Neural progenitor cell (in vitro differentiated cells): ENCODE data around the gene EDN2. TPM values are rescaled to one million over a fixed set of nuclear protein-coding genes. Genes with fewer than 3 reads are reported as not detected.

ENCODE experiments used
- DNase-seq: peaks from one replicate; pipeline ENCODE4 v3.0.0-alpha.2; 2016; ENCODE audit warnings: low spot score
- H2AFZ ChIP-seq: fragments of 200-600 bp; sonication (generic); replicated peaks from 2 replicates; pipeline ENCODE4 v1.6.1; 2016; ENCODE audit warnings: antibody characterized with exemption
- H3F3A ChIP-seq: fragments of 200-600 bp; sonication (generic); 2 replicates; pipeline ENCODE4 v1.6.1; 2016; ENCODE audit warnings: antibody characterized with exemption, low read depth
- H3K27ac ChIP-seq: fragments of 200-600 bp; sonication (generic); 2 replicates; pipeline ENCODE4 v1.5.1; 2016; ENCODE audit warnings: mild to moderate bottlenecking
- H3K27me3 ChIP-seq: fragments of 200-600 bp; sonication (generic); 2 replicates; pipeline ENCODE4 v1.6.1; 2016; ENCODE audit warnings: mild to moderate bottlenecking, moderate library complexity
- H3K36me3 ChIP-seq: fragments of 200-600 bp; sonication (generic); 2 replicates; pipeline ENCODE4 v1.5.1; 2016
- H3K4me1 ChIP-seq: fragments of 200-600 bp; sonication (generic); 2 replicates; pipeline ENCODE4 v1.6.1; 2016; ENCODE audit warnings: mixed run types
- H3K4me2 ChIP-seq: fragments of 200-600 bp; sonication (generic); 2 replicates; pipeline ENCODE4 v1.6.1; 2016
- H3K4me3 ChIP-seq: fragments of 200-600 bp; sonication (generic); 2 replicates; pipeline ENCODE4 v1.5.1; 2016
- H3K79me2 ChIP-seq: fragments of 200-600 bp; sonication (generic); 2 replicates; pipeline ENCODE4 v1.6.1; 2016; ENCODE audit warnings: low read depth
- H3K9ac ChIP-seq: fragments of 200-600 bp; sonication (generic); 2 replicates; pipeline ENCODE4 v1.6.1; 2016
- H3K9me3 ChIP-seq: fragments of 200-600 bp; sonication (generic); 2 replicates; pipeline ENCODE4 v1.5.1; 2016; ENCODE audit warnings: low read depth
- H4K20me1 ChIP-seq: fragments of 200-600 bp; sonication (generic); 2 replicates; pipeline ENCODE4 v1.6.1; 2016; ENCODE audit warnings: low read depth
- H3K27ac Mint-ChIP-seq: 3 replicates; pipeline ENCODE4 v1.8.0; 2021; ENCODE audit warnings: mixed read lengths
- H3K27me3 Mint-ChIP-seq: 2 replicates; pipeline ENCODE4 v1.8.0; 2022; ENCODE audit warnings: low read depth, mild to moderate bottlenecking, inconsistent platforms, moderate library complexity, mixed read lengths; ENCODE audit not compliant: insufficient read depth
- H3K36me3 Mint-ChIP-seq: 3 replicates; pipeline ENCODE4 v1.8.0; 2021; ENCODE audit warnings: mixed read lengths
- H3K4me1 Mint-ChIP-seq: 3 replicates; pipeline ENCODE4 v1.8.0; 2021; ENCODE audit warnings: mixed read lengths
- H3K4me3 Mint-ChIP-seq: 3 replicates; pipeline ENCODE4 v1.8.0; 2021; ENCODE audit warnings: mild to moderate bottlenecking, moderate library complexity, mixed read lengths
- H3K9me3 Mint-ChIP-seq: 3 replicates; pipeline ENCODE4 v1.8.0; 2020; ENCODE audit warnings: mixed read lengths
- EZH2 ChIP-seq: fragments of 200-600 bp; sonication (generic); IDR thresholded peaks from 2 replicates; pipeline ENCODE4 v1.6.1; 2017; ENCODE audit warnings: antibody characterized with exemption, mild to moderate bottlenecking, moderate library complexity
- EZH2phosphoT487 ChIP-seq: fragments of 200-600 bp; sonication (generic); IDR thresholded peaks from 2 replicates; pipeline ENCODE4 v1.6.1; 2017; ENCODE audit warnings: antibody characterized with exemption
- total RNA-seq: library from RNA; depleted of rRNA; stranded (reverse); fragments of >200 nt; gene quantifications from 2 replicates; pipeline ENCODE4 v1.2.3, GENCODE V29; 2015; ENCODE audit warnings: low replicate concordance
- TF ChIP-seq, protein P1 (sequence below): fragments of 200-600 bp; sonication (generic); IDR thresholded peaks from 2 replicates; pipeline ENCODE4 v1.5.1; 2017; ENCODE audit warnings: antibody characterized with exemption, mild to moderate bottlenecking

Gene EDN2
- total RNA-seq, 1 donor from 2014 or later, result not detected

- H3K4me3 Mint-ChIP-seq, result no peak overlapping the region
- peak overlapping the region; percentile 82 for H2AFZ ChIP-seq
- H3K27ac Mint-ChIP-seq, result peak overlapping the region; percentile 38
- no peaks in the 10 kb centered on the region for H3K9me3 ChIP-seq
- H3K27ac ChIP-seq, result no peak overlapping the region
- H3K27me3 Mint-ChIP-seq, result peaks cover 4% of the 10 kb centered on the region
- no peak overlapping the region for H3K4me2 ChIP-seq
- H3K27me3 ChIP-seq, result no peaks in the 10 kb centered on the region
- H3K36me3 ChIP-seq, result no peaks in the 10 kb centered on the region
- no peaks in the 10 kb centered on the region for H3K79me2 ChIP-seq
- peaks cover 3% of the 10 kb centered on the region for H3K36me3 Mint-ChIP-seq
- no peak for TF ChIP-seq EZH2phosphoT487
- TF ChIP-seq, protein P1, sequence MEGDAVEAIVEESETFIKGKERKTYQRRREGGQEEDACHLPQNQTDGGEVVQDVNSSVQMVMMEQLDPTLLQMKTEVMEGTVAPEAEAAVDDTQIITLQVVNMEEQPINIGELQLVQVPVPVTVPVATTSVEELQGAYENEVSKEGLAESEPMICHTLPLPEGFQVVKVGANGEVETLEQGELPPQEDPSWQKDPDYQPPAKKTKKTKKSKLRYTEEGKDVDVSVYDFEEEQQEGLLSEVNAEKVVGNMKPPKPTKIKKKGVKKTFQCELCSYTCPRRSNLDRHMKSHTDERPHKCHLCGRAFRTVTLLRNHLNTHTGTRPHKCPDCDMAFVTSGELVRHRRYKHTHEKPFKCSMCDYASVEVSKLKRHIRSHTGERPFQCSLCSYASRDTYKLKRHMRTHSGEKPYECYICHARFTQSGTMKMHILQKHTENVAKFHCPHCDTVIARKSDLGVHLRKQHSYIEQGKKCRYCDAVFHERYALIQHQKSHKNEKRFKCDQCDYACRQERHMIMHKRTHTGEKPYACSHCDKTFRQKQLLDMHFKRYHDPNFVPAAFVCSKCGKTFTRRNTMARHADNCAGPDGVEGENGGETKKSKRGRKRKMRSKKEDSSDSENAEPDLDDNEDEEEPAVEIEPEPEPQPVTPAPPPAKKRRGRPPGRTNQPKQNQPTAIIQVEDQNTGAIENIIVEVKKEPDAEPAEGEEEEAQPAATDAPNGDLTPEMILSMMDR, result no peak
- TF ChIP-seq EZH2, result no peak
- peaks cover 3% of the 10 kb centered on the region for H3F3A ChIP-seq
- H3K9me3 Mint-ChIP-seq, result no peaks in the 10 kb centered on the region
- no peak overlapping the region for H3K4me3 ChIP-seq
- H3K4me1 ChIP-seq, result peaks cover 6% of the 10 kb centered on the region
- H3K9ac ChIP-seq, result no peak overlapping the region
- H4K20me1 ChIP-seq, result no peaks in the 10 kb centered on the region
- peaks cover 32% of the 10 kb centered on the region for H3K4me1 Mint-ChIP-seq
- DNase-seq, result no peak
These were observed 23.4 kb upstream of the EDN2 start for GRCh38 chr1:41507836-41508235.

- H3K4me1 Mint-ChIP-seq, result peaks cover 32% of the 10 kb centered on the region
- peaks cover 6% of the 10 kb centered on the region for H3K4me1 ChIP-seq
- no peak overlapping the region for H3K9ac ChIP-seq
These were observed 22.7 kb upstream of the EDN2 start for GRCh38 chr1:41507110-41507720.

DNA sequence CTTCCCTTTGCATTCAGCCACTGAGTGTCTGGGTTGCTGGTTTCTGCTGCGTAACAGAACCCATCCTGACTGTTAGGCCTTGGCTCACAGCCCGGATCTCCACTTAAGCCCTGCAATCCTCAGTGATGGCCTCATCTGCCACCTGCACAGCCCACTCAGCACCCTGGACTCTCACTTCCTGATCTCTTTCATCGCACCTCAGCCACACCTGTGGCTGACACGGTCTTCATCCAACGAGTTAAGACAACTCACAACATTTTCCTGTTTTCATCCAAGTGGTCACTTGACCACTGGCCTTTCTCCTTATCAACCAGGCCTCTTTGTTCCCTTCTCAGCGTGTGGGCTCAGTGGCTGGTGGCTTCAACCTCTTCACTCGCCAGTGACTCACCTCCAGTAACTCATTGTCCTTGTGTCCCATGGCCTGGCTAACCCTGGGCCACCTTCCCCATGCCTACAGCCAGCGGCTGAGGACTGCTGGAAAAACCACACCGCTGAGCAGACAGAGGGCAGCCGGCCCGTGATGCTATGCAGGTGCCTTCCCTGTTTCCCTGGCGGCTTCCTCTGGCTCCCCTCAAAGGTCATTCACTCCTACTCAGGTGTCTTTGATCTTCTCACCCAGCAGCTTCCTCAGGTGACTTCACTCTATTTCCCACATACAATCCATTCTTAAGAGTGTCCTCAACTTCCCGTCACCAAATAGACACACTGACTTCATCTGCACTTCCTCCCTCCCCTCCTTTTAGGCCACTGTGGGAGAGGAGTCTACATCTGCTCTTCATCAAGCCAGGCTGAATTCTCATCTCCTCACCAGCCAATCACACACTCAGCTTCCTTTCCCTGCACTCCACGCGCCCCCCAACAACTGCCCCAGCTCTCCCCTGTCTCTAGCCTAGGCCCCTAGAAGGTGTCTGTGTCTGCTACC, 19.9 kb upstream of the EDN2 start:
- no peaks in the 10 kb centered on the region for H3K9me3 ChIP-seq
- H3K27me3 Mint-ChIP-seq, result no peaks in the 10 kb centered on the region
- no peak overlapping the region for H3K4me3 ChIP-seq
- H3K27ac ChIP-seq, result no peak overlapping the region
- peak overlapping the region; percentile 32 for H3K27ac Mint-ChIP-seq
- no peaks in the 10 kb centered on the region for H4K20me1 ChIP-seq
- H3K4me1 ChIP-seq, result peaks cover 6% of the 10 kb centered on the region
- H3K79me2 ChIP-seq, result no peaks in the 10 kb centered on the region
- H3F3A ChIP-seq, result peaks cover 3% of the 10 kb centered on the region
- H3K4me2 ChIP-seq, result no peak overlapping the region
- DNase-seq, result no peak
- H3K36me3 Mint-ChIP-seq, result no peaks in the 10 kb centered on the region
- no peak overlapping the region for H3K9ac ChIP-seq
- H3K27me3 ChIP-seq, result no peaks in the 10 kb centered on the region
- TF ChIP-seq EZH2phosphoT487 (no peak), EZH2 (no peak)
- TF ChIP-seq, protein P1, result no peak
- H2AFZ ChIP-seq, result no peak overlapping the region
- no peaks in the 10 kb centered on the region for H3K36me3 ChIP-seq
- no peak overlapping the region for H3K4me3 Mint-ChIP-seq
- H3K9me3 Mint-ChIP-seq, result no peaks in the 10 kb centered on the region
- H3K4me1 Mint-ChIP-seq, result peaks cover 33% of the 10 kb centered on the region

More at GRCh38 chr1:41507110-41507720, 22.7 kb upstream of the EDN2 start:
- Mint-ChIP-seq H3K27me3 (peaks cover 4% of the 10 kb centered on the region), H3K9me3 (no peaks in the 10 kb centered on the region), H3K27ac (peak overlapping the region; percentile 96), H3K36me3 (peaks cover 3% of the 10 kb centered on the region), H3K4me3 (peak overlapping the region; percentile 42)
- Histone ChIP-seq H3K36me3 (no peaks in the 10 kb centered on the region), H4K20me1 (no peaks in the 10 kb centered on the region), H3K4me3 (no peak overlapping the region), H3F3A (peaks cover 3% of the 10 kb centered on the region), H3K4me2 (no peak overlapping the region), H3K79me2 (no peaks in the 10 kb centered on the region), H2AFZ (peak overlapping the region; percentile 82), H3K9me3 (no peaks in the 10 kb centered on the region), H3K27ac (no peak overlapping the region), H3K27me3 (no peaks in the 10 kb centered on the region)
- peak; percentile 49 for DNase-seq
- TF ChIP-seq, protein P1, result no peak
- TF ChIP-seq EZH2, result no peak
- no peak for TF ChIP-seq EZH2phosphoT487
